HG03520 (cell line): ENCODE measurements around the gene GALNT15.

ENCODE experiments used
- ATAC-seq: cut with Tn5 transposase; IDR thresholded peaks from one replicate; pipeline ENCODE4 v1.9.1; 2021; ENCODE audit warnings: mild to moderate bottlenecking, moderate library complexity; ENCODE audit not compliant: unreplicated experiment

The GALNT15 gene

GRCh38 chr3:16174389-16174788, at the start of gene GALNT15:
Gene GALNT15, plus strand, starts transcription at chr3:16174680. Its CDS starts 472 bp downstream, at chr3:16175152.
- ATAC-seq = no peak

- no peak for ATAC-seq
Measured at GRCh38 chr3:16126634-16127033, 47.8 kb upstream of the GALNT15 start.

GRCh38 chr3:16127249-16127648, 47.2 kb upstream of the GALNT15 start:
- ATAC-seq = no peak

GRCh38 chr3:16130066-16130465, 44.4 kb upstream of the GALNT15 start:
- no peak for ATAC-seq

- no peak for ATAC-seq
Measured at GRCh38 chr3:16132190-16132589, 42.3 kb upstream of the GALNT15 start.

- no peak for ATAC-seq
Measured at GRCh38 chr3:16132928-16133327, 41.6 kb upstream of the GALNT15 start.

GRCh38 chr3:16134173-16134928, 40.1 kb upstream of the GALNT15 start:
- no peak for ATAC-seq

GRCh38 chr3:16136055-16136454, 38.4 kb upstream of the GALNT15 start:
- ATAC-seq = no peak

GRCh38 chr3:16137044-16137443, 37.4 kb upstream of the GALNT15 start:
- no peak for ATAC-seq

GRCh38 chr3:16137977-16138376, 36.5 kb upstream of the GALNT15 start:
- ATAC-seq = no peak

GRCh38 chr3:16140116-16140893, 34.2 kb upstream of the GALNT15 start:
- no peak for ATAC-seq

- ATAC-seq = no peak
Measured at GRCh38 chr3:16140894-16141285, 33.6 kb upstream of the GALNT15 start.

- ATAC-seq = no peak
Measured at GRCh38 chr3:16142350-16143025, 32.0 kb upstream of the GALNT15 start.

GRCh38 chr3:16143861-16144447, 30.5 kb upstream of the GALNT15 start:
- no peak for ATAC-seq

GRCh38 chr3:16145176-16145575, 29.3 kb upstream of the GALNT15 start:
- ATAC-seq = no peak

GRCh38 chr3:16146015-16146730, 28.3 kb upstream of the GALNT15 start:
- no peak for ATAC-seq

- no peak for ATAC-seq
Measured at GRCh38 chr3:16147220-16147994, 27.1 kb upstream of the GALNT15 start.

- no peak for ATAC-seq
Measured at GRCh38 chr3:16148213-16148612, 26.3 kb upstream of the GALNT15 start.

- no peak for ATAC-seq
Measured at GRCh38 chr3:16148783-16149182, 25.7 kb upstream of the GALNT15 start.

GRCh38 chr3:16150285-16150684, 24.2 kb upstream of the GALNT15 start:
- no peak for ATAC-seq
